Stimulated activated naive B cell treated with anti-CD40 and anti-IgM and Interleukin-4, amounts not matched to agents 10 μg/mL and 1 μg/mL and 100 μg/mL, for 72 hours (primary cell): ENCODE data around the gene PLXNA2.

ENCODE experiments used
- ATAC-seq, 2 donors: fragments of 150-1000 bp; cut with Tn5 transposase; replicated peaks; 2 replicates each; pipeline ENCODE4 v1.10.0; 2021; ENCODE audit warnings: moderate library complexity in 1 of 2
- DNase-seq: peaks from one replicate; pipeline ENCODE4 v3.0.0; 2021
- H3K27ac Mint-ChIP-seq: one replicate; pipeline ENCODE4 v1.8.0; 2022; ENCODE audit warnings: mild to moderate bottlenecking, mixed read lengths
- H3K27me3 Mint-ChIP-seq, 2 donors: one replicate each; pipeline ENCODE4 v1.8.0; 2022; ENCODE audit warnings: mixed read lengths in 2 of 2
- H3K36me3 Mint-ChIP-seq, 2 donors: one replicate each; pipeline ENCODE4 v1.8.0; 2022; ENCODE audit warnings: mixed read lengths in 2 of 2, mild to moderate bottlenecking in 1 of 2
- H3K4me1 Mint-ChIP-seq, 2 donors: one replicate each; pipeline ENCODE4 v1.8.0; 2022; ENCODE audit warnings: mixed read lengths in 2 of 2, mild to moderate bottlenecking in 1 of 2
- H3K4me3 Mint-ChIP-seq, 2 donors: one replicate each; pipeline ENCODE4 v1.8.0; 2022; ENCODE audit warnings: mild to moderate bottlenecking in 2 of 2, mixed read lengths in 2 of 2, moderate library complexity in 1 of 2
- H3K9me3 Mint-ChIP-seq, 2 donors: one replicate each; pipeline ENCODE4 v1.8.0; 2022; ENCODE audit warnings: mixed read lengths in 2 of 2, mild to moderate bottlenecking in 1 of 2

The PLXNA2 gene

DNA sequence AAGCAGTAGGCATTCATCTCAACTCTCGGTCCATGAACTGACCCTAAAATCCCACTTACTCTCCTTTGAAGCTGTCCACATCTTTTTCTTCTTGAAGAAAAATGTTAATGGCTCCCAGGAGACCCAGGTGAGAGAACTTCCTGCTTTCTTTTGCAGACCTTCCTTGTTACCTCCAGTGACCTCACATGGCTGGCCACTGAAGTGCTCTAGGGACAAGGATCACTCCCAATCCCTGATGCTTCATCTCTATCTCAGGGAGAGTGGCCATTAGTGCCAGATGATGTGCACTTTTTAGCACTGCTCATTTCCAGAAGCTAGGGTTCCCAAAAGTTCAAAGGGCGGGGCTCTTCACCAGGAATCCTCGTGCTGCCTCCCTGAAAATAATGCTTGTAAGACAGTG lies 16.2 kb downstream of the PLXNA2 start:
- ATAC-seq (no peak), DNase-seq (no peak)
- Mint-ChIP-seq H3K27me3 (peaks cover 6 to 9% of the 10 kb centered on the region in 2 donors), H3K9me3 (no peaks in the 10 kb centered on the region), H3K27ac (no peak overlapping the region), H3K36me3 (no peaks in the 10 kb centered on the region), H3K4me3 (no peak overlapping the region), H3K4me1 (no peaks in the 10 kb centered on the region)

DNA sequence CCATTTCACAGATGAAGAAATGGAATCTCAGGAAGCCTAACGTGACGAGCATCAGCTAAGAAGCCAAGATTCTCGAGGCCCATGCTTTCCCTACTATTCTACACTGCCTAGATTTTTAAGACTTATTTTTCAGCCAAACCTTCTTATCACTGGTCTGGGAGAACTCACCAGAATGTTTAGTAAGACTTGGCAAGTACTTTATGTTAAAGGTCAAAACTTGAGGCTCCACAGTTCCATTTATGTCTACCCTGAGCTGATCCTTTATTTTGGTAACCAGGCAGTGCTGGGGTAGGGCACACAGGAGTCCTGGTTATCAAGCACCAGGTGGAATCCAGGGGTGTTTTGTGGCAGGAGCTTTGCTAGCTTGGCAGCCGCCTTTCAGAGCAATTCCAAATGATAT lies 16.8 kb downstream of the PLXNA2 start:
- DNase-seq (no peak), ATAC-seq (no peak)
- Mint-ChIP-seq H3K27me3 (peaks cover 6 to 9% of the 10 kb centered on the region in 2 donors), H3K4me3 (no peak overlapping the region), H3K36me3 (no peaks in the 10 kb centered on the region), H3K27ac (no peak overlapping the region), H3K9me3 (no peaks in the 10 kb centered on the region), H3K4me1 (no peaks in the 10 kb centered on the region)

DNA sequence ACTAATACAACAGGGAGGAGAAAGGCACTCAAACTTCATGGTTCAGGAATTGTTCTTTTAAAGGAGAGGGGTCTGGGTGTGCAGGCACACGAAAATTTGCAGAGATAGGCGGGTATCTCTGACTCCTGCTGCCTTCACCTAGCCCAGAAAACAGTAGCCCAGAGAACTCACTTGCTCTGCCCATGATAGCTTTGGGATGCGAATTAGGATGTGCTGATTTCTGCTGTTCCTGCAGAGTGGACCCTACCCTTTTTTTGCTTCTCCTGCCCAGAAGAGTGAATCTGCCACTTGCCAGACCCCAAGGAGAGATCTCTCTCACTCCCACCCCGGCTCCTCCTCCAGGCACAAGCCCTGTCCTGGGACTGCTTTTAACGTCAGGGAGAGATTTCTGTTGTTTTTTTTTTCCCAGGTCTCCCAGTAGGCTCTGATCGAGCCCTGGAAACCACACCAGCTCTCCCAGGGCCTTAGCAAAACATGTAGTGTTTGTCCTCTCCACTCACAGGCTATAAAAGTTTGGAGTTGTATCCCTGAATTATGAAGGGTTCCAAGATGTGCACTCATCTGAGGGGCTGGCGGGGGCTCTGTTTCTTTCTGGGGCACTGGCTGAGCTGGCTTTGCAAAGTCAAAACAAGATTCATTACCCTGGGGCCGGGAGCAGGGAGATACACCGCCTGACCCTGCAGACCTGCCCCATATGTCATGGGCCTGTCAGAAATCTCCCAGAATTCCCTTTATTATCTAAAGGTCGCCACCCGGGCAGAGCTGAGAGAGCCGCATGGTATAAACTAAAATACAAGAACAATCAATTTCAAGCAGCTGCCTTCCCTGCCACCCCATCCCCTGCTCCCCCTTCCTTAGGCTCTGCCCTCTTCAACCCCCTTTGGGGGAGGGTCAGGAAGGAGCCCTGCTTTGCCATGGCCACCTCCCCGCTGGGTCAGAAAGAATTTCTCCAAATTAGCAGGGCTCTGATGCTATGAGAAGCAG lies 17.9 kb downstream of the PLXNA2 start:
- ATAC-seq (no peak), DNase-seq (no peak)
- H3K9me3 Mint-ChIP-seq, result no peaks in the 10 kb centered on the region
- H3K36me3 Mint-ChIP-seq, result no peaks in the 10 kb centered on the region
- no peaks in the 10 kb centered on the region for H3K4me1 Mint-ChIP-seq
- H3K4me3 Mint-ChIP-seq, result no peak overlapping the region
- H3K27me3 Mint-ChIP-seq, result peaks cover 6 to 9% of the 10 kb centered on the region in 2 donors
- H3K27ac Mint-ChIP-seq, result no peak overlapping the region

DNA sequence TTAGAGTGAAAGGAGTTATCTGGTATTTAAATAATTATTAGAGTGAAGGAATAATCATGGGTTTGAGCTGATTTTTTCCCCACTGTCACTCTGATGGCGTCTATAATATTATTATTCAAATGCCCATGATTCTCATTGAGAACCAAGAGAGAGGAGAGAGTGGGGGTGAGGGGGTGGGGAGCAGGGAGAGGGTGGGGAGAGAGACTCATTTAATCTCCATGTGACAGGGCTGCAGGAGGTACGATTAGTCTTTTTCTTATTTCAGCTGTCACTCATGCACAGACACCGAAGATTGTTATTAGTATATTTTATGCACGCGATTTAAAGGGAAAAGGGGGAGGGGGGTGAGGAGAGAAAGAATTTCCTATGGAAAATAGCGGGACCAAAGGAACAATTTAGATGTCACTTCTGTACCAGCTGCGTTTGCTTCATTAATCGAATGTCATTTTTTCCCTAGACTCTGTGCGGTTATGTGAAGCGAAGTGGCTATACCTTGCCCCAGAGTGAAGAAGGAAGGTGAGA lies 19.9 kb downstream of the PLXNA2 start:
- Mint-ChIP-seq H3K36me3 (no peaks in the 10 kb centered on the region), H3K27ac (no peak overlapping the region), H3K4me3 (no peak overlapping the region), H3K4me1 (peaks cover 5% of the 10 kb centered on the region in 2 donors), H3K27me3 (peaks cover 8 to 18% of the 10 kb centered on the region in 2 donors), H3K9me3 (no peaks in the 10 kb centered on the region)
- ATAC-seq, result no peak
- DNase-seq, result no peak

DNA sequence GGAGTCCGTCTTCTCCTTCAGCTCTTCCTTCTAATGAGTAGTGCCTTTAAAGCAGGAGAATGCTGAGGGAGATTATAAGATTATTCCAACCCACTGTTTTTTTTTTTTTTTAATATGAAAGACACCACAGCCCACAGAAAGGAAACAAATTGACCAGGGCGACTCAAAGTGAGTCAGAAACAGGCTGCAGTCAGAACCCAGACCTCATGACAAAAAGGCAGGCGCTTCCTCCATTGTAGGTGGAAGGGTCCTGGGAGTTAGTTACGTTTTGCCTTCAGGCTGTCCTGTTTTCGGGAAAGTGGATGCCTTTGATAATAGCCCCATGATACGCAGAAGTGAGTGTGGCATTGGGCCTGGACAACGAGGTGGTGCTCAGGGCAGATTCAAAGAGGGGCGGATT lies 21.0 kb downstream of the PLXNA2 start:
- Mint-ChIP-seq H3K27me3 (peaks cover 12% of the 10 kb centered on the region in 2 donors), H3K4me3 (no peak overlapping the region)

DNA sequence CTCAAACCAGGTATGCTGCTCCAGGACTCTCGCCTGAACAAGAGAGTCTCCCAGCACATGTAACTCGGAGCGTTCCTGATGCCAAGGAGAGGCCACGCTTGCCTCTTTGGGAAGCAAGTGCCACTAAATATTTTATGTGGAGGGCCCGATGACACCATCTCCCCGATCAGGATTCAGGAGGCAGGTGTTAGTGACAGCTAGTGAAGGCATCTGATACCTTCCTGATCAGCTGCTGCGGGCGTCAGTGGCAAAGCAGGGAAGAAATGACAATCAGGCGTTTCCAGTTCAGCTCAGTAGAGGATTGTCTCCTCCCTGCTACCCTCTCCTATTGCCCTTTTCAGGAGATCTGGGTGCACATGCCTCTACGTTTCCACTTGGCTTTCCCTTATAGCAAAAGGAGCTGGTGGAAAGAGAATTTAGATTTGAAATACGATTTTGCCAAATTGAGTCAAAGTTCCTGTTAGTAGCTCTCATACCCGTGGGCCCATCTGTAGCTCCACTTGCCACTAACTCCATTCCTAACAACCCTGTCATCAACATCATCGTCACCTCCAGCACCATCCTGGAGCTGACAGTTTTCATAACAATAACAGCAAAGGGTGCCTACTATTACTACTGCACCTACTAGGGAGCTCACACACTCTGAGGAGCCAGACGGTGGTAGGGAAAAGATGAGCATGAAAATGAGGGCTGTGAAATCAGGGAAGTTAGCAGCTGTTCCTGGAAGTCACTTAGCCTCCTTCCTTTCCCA lies 21.6 kb downstream of the PLXNA2 start:
- Mint-ChIP-seq H3K4me3 (no peak overlapping the region), H3K36me3 (no peaks in the 10 kb centered on the region), H3K27me3 (peaks cover 12% of the 10 kb centered on the region in 2 donors), H3K27ac (no peak overlapping the region), H3K9me3 (no peaks in the 10 kb centered on the region), H3K4me1 (peaks cover 5% of the 10 kb centered on the region in 2 donors)
- ATAC-seq, result no peak
- DNase-seq, result no peak

More for the DNA sequence above, 21.0 kb downstream of the PLXNA2 start:
- Mint-ChIP-seq H3K9me3 (no peaks in the 10 kb centered on the region), H3K4me1 (peaks cover 5% of the 10 kb centered on the region in 2 donors), H3K27ac (no peak overlapping the region), H3K36me3 (no peaks in the 10 kb centered on the region)
- ATAC-seq (no peak), DNase-seq (no peak)

DNA sequence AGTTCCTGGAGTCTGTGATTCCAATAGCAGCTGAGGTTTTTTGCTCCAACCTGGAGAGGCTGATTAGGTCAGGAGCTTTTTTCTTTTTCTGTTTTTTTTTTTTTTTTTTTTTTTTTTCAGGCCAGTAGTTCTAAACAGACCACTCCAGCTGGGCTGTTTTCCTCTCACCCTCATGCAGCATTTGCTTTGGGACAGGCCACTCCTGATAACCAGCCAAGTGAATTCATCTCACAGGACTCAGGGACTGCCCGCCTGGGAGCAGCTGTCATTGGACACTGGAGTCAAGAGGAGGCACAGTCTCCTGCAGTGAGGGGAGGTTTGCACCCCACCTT lies 22.9 kb downstream of the PLXNA2 start:
- ATAC-seq (no peak), DNase-seq (no peak)
- peaks cover 5% of the 10 kb centered on the region in 2 donors for H3K4me1 Mint-ChIP-seq
- H3K9me3 Mint-ChIP-seq, result no peaks in the 10 kb centered on the region
- peaks cover 12% of the 10 kb centered on the region in 2 donors for H3K27me3 Mint-ChIP-seq
- H3K36me3 Mint-ChIP-seq, result peaks cover 0 to 4% of the 10 kb centered on the region in 2 donors
- H3K4me3 Mint-ChIP-seq, result no peak overlapping the region
- H3K27ac Mint-ChIP-seq, result no peak overlapping the region

DNA sequence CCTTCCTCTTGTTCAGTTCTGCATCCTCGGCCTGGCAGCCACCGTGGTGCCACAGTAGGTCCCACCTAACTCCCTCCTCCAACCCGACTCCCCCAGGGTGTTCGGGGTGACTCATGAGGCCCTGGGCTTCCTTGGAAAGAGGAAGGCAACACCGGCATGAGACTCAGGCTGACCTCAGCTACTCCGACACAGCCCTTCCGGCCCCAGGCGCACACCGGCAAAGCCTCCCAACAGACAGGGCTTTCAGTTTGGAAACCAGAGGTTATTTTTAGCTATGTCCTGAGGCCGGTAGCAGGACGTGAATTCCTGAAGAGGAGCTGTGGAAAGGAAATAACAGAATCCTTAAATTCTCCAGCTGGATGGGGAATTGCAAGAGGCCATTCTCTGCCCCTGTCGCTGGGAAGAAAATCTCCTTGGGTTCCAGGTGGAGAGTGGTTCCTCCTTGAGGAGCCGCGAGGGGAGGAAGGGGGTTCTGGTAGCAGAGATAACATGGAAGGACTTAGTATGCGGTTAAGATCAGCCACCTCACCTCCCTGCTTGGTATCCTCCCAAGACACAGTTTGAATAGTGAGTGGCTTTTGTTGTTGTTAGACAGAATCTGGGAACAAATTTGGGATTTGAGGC lies 24.4 kb downstream of the PLXNA2 start:
- Mint-ChIP-seq H3K4me3 (peak overlapping the region in 1 of 2 donors; percentile 10), H3K36me3 (peaks cover 0 to 4% of the 10 kb centered on the region in 2 donors), H3K27ac (no peak overlapping the region), H3K27me3 (peaks cover 12% of the 10 kb centered on the region in 2 donors), H3K9me3 (no peaks in the 10 kb centered on the region), H3K4me1 (peaks cover 5% of the 10 kb centered on the region in 2 donors)
- ATAC-seq, result peak; percentile 51 to 56
- DNase-seq, result no peak

DNA sequence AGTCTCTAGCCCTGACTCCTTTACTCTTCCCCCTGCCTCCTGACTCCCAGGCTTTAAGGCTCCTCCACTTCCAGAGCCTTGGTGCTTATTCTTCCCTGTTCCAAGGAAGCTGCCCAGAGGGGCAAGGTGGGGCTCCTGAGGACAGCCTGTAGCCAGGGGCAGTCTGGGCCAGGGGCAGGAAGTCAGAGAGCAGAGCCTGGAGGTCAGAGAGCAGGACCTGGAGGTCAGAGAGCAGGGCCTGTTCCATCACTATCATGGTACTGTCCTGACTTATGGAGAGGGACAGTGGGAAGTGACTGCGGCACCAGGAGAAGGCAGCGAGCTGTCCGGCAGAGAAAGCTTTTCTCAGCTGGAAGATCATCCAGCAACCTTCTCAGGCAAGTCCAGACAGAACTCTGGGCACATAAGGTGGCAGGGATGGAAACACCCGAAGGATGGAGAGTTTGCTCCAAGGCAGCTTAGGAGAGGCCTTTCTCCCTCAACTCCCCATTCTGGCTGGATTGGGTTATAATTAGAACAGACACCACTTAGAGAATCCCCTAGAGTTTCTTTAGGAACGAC lies 25.0 kb downstream of the PLXNA2 start:
- Mint-ChIP-seq H3K27me3 (peaks cover 12% of the 10 kb centered on the region in 2 donors), H3K9me3 (no peaks in the 10 kb centered on the region), H3K4me3 (no peak overlapping the region), H3K4me1 (peaks cover 5% of the 10 kb centered on the region in 2 donors), H3K27ac (no peak overlapping the region), H3K36me3 (peaks cover 0 to 4% of the 10 kb centered on the region in 2 donors)
- DNase-seq, result no peak
- ATAC-seq, result no peak

DNA sequence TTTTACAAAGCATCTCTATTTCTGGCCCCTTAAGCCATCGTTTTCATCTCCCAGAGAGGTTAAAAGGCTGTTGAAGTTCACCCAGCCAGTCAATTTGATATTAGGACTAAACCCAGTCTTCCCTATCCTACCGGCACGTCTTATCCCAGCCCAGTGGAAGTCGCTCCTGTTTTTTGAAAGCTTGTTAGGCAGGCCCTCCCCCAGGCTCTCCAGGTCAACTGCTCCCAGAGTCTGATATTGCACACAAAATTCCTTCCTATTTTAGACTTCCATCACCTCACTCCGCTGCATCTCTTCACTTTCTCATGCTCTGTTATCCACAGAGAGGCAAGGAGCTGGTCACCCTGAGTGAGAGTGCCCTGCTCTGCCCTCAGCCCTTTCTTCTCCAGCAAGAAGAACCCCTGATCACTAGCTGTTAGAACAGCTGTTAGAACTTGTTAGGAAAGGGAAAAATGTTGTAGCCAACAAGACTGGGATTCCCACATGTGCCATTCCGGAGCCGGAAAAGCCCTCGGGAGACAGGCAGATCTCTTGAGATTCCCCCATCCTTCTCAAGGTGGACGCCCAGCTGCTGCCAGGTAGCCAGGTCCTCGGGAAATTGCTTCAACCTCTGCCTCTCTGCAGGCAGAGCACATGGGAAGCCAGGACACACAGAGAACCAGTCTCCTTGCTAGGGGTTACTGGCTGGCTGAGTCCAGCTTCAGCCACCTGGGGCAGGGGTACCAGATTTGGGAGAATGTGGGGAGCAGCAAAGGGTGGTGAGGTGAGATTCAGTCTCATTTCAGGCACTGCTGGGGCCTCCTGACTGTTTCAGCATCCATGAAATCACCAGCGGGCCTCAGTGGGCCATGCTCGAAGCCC lies 25.7 kb downstream of the PLXNA2 start:
- peaks cover 10 to 12% of the 10 kb centered on the region in 2 donors for H3K27me3 Mint-ChIP-seq
- H3K36me3 Mint-ChIP-seq, result peaks cover 0 to 4% of the 10 kb centered on the region in 2 donors
- DNase-seq, result no peak
- H3K27ac Mint-ChIP-seq, result no peak overlapping the region
- no peak for ATAC-seq
- peaks cover 5 to 9% of the 10 kb centered on the region in 2 donors for H3K4me1 Mint-ChIP-seq
- H3K9me3 Mint-ChIP-seq, result no peaks in the 10 kb centered on the region
- H3K4me3 Mint-ChIP-seq, result no peak overlapping the region

DNA sequence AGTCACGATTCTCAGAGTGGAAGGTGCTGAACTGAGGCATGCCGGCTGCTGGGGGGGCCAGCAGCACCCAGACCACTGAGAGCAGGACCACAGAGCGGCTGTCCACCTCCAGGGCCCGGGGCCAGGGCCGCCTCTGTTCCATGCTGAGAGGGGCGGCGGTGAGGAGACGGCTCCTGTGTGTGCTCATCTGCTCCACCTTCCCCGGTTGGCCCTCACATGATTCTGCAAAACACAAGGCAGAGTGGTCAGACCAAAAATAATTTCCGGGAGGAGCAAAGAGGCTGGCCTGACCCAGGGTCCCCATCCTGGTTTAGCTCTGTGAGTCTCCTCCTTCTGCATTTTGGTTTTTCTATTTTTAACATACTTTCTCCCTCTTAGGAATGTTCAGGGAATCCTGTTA lies 26.4 kb downstream of the PLXNA2 start:
- no peak for ATAC-seq
- H3K4me3 Mint-ChIP-seq, result no peak overlapping the region
- DNase-seq, result no peak
- H3K36me3 Mint-ChIP-seq, result peaks cover 0 to 4% of the 10 kb centered on the region in 2 donors
- peaks cover 5 to 9% of the 10 kb centered on the region in 2 donors for H3K4me1 Mint-ChIP-seq
- no peak overlapping the region for H3K27ac Mint-ChIP-seq
- no peaks in the 10 kb centered on the region for H3K9me3 Mint-ChIP-seq
- H3K27me3 Mint-ChIP-seq, result peaks cover 8 to 12% of the 10 kb centered on the region in 2 donors

DNA sequence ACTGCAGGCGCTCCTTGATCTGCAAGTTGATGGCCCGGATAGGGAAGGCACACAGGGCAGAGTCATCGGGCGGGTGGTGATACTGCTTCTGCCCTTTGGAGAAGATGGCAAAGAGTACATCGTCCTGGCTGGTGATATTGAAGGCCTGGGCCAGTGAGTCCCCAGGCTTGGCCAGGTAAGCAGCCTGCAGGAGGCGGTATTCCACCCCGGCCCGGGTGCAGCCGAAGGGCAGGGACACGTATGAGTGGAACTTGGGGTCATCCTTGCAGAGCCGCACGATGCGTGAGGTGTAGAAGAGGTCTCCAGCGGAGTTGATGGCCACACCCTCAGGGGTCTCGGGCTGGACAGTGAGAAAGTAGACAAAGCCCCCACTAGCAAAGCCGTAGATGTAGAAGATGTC lies 27.4 kb downstream of the PLXNA2 start:
- DNase-seq (no peak), ATAC-seq (no peak)
- Mint-ChIP-seq H3K27me3 (peaks cover 8 to 12% of the 10 kb centered on the region in 2 donors), H3K9me3 (no peaks in the 10 kb centered on the region), H3K27ac (no peak overlapping the region), H3K4me3 (no peak overlapping the region), H3K4me1 (peaks cover 5 to 9% of the 10 kb centered on the region in 2 donors), H3K36me3 (peaks cover 0 to 4% of the 10 kb centered on the region in 2 donors)

DNA sequence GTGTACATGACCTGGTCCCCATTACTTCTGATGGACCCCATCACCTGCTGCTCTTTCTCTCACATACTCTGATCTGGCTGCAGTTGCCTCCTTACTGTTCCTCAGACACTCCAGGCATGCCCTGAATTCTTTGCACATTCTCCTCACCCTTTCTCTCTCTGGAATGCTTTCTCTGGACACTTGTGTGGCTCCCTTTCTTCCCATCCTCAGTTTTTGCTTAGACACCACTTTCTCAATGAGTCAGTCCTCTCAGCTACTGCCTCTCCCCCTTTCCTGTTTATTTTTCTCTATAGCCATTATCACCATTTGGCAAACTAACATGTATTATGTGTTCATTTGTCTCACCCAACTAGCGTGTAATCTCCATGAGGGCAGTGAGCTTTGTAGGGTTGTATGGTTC lies 28.1 kb downstream of the PLXNA2 start:
- Mint-ChIP-seq H3K36me3 (peaks cover 0 to 4% of the 10 kb centered on the region in 2 donors), H3K9me3 (no peaks in the 10 kb centered on the region), H3K27me3 (peaks cover 8 to 12% of the 10 kb centered on the region in 2 donors), H3K27ac (no peak overlapping the region), H3K4me1 (peaks cover 5 to 9% of the 10 kb centered on the region in 2 donors), H3K4me3 (no peak overlapping the region)
- DNase-seq (no peak), ATAC-seq (no peak)
